Fibroblast of skin of scalp (primary cell): ENCODE measurements around the gene METTL22.
A peak's percentile ranks its signal among the peaks of the same experiment; 100 is the strongest.

Experiments
- DNase-seq: peaks from one replicate; pipeline ENCODE4 v3.0.0-alpha.2; 2013

Gene METTL22

GRCh38 chr16:8632675-8633182 lies 11.2 kb downstream of the METTL22 start:
- no peak for DNase-seq

GRCh38 chr16:8634991-8635736 lies 13.7 kb downstream of the METTL22 start:
- DNase-seq: peak; percentile 41

GRCh38 chr16:8639694-8640093 lies 18.2 kb downstream of the METTL22 start:
- DNase-seq: no peak

GRCh38 chr16:8641671-8642070 lies 20.2 kb downstream of the METTL22 start:
- DNase-seq: no peak

DNA sequence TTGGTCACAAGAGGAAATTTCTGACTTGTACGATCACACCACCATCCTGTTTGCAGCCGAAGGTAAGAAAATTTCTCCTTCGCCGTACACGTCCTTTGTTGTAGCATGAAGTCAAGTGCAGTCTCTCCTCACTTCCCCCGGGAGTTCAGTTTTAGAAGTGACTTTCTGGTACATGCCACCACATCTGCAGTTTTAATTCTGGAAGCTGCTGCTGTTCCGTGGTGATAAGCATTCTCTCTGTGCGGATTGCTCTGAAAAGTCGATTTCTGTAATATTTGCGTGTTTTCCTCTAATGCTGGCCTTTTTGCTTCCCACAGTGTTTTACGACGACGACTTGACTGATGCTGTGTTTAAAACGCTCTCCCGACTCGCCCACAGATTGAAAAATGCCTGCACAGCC lies 20.6 kb downstream of the METTL22 start:
- DNase-seq: no peak

GRCh38 chr16:8644211-8645140 lies 23.0 kb downstream of the METTL22 start:
- no peak for DNase-seq

DNA sequence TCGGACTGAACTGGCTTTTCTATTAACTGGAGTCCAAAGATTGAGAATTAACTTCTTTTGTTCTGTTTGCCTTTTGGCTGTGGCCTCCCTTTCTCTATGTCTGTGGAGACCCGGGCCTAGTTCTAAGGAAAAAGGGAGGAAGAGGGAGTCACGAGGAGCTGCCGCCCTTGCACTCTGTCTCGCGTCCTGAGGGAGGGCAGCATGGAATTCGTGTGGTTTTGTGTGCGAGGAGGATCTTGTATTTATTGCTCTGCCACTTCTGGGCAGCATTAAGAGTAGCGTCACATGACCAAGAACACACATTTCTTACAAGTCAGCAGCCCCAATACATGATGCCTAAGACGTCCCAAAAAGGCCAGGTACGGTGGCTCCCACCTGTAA lies 23.6 kb downstream of the METTL22 start:
- DNase-seq: no peak

- DNase-seq: no peak
These were observed 24.3 kb downstream of the METTL22 start for GRCh38 chr16:8645831-8646230.

GRCh38 chr16:8646326-8647053 lies 25.0 kb downstream of the METTL22 start:
- DNase-seq: no peak

GRCh38 chr16:8647721-8648318 lies 26.3 kb downstream of the METTL22 start:
- DNase-seq: no peak

- no peak for DNase-seq
These were observed 27.4 kb downstream of the METTL22 start for GRCh38 chr16:8648877-8649276.

DNA sequence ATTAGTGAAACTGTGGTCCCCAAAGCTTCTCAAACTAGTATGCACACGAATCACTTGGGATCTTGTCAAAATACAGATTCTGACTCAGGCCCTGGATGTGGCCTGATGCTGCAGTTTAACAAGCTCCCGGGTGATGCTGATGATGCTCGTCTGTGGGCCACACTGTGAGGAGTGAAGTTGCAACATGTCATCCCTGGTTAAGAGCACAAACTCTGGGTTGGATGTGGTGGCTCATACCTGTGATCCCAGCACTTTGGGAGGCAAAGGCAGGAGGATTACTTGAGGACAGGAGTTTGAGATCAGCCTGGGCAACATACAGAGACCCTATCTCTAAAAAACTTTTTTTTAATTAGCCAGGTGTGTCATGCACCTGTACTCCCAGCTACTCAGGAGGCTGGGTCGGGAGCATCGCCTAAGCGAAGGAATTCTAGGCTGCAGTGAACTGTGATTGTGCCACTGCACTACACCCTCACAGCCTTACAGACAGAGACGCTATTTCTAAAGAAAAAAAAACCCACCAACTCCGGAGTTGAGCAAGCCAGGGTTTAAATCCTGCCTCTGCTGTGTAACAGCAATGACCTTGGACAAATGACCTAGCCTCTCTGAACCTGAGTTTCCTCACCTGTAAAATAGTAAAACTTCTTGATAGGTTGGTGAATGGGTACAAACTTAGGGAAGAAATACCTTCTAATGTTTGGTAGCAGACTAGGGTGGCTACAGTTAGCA lies 28.5 kb downstream of the METTL22 start:
- DNase-seq: no peak

- peak; percentile 7 for DNase-seq
These were observed 30.5 kb downstream of the METTL22 start for GRCh38 chr16:8651958-8652357.

- DNase-seq: peak; percentile 29
These were observed 33.8 kb downstream of the METTL22 start for GRCh38 chr16:8655184-8655717.

DNA sequence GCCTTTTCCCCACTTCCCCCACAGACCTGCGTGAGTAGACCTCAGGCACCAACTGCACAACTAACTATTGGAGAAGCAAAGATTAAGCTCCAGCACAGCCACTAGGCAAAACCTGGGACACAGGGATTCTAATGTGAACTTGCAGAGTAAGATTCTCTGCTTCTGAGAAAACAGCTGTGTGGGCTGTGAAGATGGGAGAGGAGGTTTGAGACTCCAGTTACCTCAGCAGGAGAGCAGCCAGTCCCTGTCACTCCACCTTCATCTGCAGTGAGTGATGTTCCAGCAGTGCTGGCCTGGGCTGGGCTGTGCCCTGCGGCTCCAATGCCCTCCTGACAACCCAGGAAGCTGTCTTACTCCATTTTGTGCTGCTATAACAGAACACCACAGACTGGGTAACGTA lies 34.9 kb downstream of the METTL22 start:
- DNase-seq: no peak

- DNase-seq: peak; percentile 59
These were observed 39.4 kb downstream of the METTL22 start for GRCh38 chr16:8660841-8661301.

DNA sequence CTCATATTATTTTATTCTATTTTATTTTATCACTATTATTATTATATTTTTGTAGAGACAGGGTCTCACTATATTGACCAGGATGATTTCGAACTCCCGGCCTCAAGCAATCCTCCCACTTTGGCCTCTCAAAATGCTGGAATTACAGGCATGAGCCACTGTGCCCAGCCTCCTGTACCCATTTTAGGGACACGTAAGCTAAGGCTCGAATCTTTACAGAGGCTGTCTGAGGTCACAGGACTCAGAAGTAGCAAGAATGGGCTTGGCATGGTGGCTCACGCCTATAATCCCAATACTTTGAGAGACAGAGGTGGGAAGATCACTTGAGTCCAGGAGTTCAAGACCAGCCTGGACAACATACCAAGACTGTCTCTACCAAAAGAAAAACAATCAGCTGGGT lies 40.2 kb downstream of the METTL22 start:
- DNase-seq: no peak

DNA sequence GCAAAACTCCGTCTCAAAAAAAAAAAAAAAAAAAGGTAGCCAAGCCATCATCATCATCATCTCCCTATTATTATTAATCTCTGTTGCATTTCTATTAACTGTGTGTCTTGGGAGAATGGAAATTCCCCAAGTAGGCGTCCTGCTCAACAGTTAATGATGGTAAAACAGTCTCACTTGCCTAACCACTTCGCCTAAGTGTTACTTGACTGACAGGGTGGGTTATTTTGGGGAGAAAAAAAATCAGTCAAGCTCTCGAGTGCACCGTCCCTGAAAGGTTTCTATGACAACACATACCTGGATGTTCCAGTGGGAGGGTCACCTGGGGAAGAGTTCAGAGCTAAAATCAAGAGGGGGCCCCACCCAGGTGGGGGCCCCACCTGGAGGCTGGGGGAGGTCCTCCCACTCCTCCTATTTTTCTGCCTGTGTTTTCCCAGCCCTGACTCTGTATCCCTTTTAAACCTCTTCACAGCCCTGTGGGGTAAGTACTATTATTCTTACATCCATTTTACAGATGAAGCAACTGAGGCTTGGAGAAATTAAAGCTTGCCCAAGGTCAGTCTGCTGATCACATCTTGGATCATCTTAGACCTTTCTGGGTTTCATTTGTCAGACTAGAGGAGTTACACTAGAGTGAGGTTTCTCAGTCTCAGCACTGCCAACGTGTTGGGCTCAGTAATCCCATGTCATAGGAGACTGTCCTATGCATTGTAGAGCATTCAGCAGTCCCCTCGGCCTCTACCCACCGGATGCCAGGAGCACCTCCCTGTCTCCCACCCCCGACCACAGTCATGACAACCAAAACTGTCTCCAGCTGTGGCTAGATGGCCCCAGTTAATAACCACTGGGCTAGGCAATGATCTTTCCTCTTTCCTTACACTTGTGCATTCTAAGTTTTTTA lies 41.9 kb downstream of the METTL22 start:
- DNase-seq: no peak

GRCh38 chr16:8665529-8665928 lies 44.0 kb downstream of the METTL22 start:
- DNase-seq: no peak

DNA sequence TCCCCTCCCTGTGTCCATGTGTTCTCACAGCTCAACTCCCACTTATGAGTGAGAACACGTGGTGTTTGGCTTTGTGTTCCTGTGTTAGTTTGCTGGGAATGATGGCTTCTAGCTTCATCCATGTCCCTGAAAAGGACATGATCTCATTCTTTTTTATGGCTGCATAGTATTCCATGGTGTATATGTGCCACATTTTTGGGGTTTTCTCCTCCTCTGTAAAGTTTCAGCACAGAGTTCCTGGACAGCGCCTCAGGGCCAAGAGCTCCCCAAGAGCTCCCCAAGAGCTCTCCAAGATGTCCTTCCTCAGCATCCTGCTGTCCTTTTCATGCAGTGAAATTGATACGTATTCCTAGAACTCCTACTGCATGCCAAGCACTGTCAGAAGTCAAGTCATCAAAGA lies 46.0 kb downstream of the METTL22 start:
- no peak for DNase-seq
